HG03045 (cell line): Measurements from ENCODE around the gene MBD3.
"Not testable (repeated sequence)": the region's sequence is repeated elsewhere in the genome, so short reads cannot be mapped to it uniquely, and the experiment has no call there.

Experiments used
- ATAC-seq: cut with Tn5 transposase; IDR thresholded peaks from one replicate; pipeline ENCODE4 v1.9.1; 2021; ENCODE audit warnings: mild to moderate bottlenecking, moderate library complexity; ENCODE audit not compliant: unreplicated experiment

MBD3 gene

GRCh38 chr19:1551068-1552040 lies 41.3 kb downstream of the MBD3 start:
- ATAC-seq, result no peak

DNA sequence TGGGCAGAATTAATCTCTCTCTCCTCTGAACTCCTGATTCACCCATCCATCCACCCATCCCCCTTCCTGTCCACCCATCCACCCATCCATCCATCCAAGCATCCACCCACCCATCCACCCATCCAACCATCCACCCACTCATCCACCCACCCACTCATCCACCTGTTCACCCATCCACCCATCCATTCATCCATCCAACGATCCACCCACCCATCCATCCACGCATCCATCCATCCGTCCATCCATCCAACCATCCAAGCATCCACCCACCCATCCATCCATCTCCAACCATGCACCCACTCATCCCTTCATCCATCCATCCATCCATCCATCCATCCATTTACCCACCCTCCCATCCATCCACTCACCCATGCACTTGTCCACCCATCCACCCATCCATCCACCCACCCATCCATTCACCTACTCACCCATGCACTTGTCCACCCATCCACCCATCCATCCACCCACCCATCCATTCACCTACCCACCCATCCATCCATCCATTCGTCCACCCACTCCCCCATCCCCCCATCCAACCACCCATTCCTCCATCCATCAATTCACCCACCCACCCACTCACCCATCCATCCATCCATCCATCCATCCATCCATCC lies 43.2 kb downstream of the MBD3 start:
- ATAC-seq, result no peak

- ATAC-seq, result no peak
Observed at GRCh38 chr19:1540365-1540925, 52.2 kb downstream of the MBD3 start.

DNA sequence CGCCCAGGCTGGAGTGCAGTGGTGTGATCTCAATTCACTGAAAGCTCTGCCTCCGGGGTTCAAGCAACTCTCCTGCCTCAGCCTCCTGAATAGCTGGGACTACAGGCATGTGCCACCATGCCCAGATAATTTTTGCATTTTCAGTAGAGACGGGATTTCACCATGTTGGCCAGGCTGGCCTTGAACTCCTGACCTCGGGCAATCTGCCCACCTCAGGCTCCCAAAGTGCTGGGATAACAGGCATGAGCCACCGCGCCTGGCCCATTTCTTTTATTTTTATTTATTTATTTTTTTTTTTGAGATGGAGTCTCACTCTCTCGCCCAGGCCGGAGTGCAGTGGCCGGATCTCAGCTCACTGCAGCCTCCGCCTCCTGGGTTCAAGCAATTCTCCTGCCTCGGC lies 52.9 kb downstream of the MBD3 start:
- ATAC-seq, result not testable (repeated sequence)

GRCh38 chr19:1538978-1539377 lies 53.7 kb downstream of the MBD3 start:
- no peak for ATAC-seq

DNA sequence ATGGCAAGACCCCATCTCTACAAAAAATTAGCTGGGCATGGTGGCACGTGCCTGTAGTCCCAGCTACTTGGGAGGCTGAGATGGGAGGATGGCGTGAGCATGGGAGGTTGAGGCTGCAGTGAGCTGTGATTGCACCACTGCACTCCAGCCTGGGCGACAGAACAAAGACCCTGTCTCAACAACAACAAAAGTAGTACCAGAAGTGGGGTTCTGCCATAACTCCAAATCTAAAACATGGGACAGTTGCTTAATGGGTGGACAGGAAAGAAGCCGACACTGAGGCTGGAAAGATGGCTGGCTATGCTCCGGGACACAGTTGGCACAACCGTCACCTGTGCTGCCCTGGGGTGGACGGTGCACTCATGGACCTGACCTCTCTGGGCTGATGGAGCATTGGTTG lies 57.0 kb downstream of the MBD3 start:
- ATAC-seq, result not testable (repeated sequence)

GRCh38 chr19:1534972-1535371 lies 57.7 kb downstream of the MBD3 start:
- ATAC-seq, result no peak

GRCh38 chr19:1533510-1534150 lies 59.0 kb downstream of the MBD3 start:
- no peak for ATAC-seq

GRCh38 chr19:1532003-1532402 lies 60.7 kb downstream of the MBD3 start:
- ATAC-seq, result no peak

- ATAC-seq, result no peak
Observed at GRCh38 chr19:1531587-1531986, 61.1 kb downstream of the MBD3 start.

- not testable (repeated sequence) for ATAC-seq
Observed at GRCh38 chr19:1530856-1531255, 61.8 kb downstream of the MBD3 start.

GRCh38 chr19:1529430-1529816 lies 63.2 kb downstream of the MBD3 start:
- no peak for ATAC-seq

DNA sequence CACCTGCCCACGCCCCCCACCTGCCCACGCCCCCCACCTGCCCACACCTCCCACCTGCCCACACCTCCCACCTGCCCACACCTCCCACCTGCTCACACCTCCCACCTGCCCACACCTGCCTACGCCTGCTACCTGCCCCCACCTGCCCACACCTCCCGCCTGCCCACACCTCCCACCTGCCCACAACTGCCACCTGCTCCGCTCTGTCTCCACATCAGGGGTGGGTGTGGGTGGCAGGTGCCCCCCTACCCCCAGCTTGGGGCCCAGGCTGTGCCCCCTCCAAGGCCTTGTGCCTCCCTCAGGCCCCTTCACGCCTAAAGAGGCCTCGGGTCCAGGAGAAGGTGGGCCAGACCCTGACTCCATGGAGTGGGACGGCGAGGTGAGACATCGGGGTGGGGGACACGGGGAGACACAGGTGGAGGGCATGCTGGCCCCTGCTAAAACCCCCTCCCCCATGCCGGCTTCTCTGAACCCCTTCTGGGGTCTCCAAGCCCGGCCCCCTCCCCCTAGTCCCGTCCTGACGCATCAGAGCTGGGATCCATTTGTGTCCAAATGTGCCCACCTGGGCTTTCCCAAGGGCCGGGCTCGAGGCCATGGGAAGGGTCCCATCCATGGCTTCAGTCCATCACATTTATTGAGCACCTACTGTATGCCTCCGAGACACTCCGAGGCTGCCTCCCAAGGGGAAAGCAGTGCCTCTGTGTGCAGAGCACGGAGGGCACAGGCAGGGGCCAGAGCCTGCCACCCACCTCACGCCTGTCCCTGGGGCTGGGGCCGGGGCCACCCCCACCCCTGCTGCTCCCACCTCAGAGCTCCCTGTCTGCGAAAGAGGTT lies 63.9 kb downstream of the MBD3 start:
- ATAC-seq, result no peak

DNA sequence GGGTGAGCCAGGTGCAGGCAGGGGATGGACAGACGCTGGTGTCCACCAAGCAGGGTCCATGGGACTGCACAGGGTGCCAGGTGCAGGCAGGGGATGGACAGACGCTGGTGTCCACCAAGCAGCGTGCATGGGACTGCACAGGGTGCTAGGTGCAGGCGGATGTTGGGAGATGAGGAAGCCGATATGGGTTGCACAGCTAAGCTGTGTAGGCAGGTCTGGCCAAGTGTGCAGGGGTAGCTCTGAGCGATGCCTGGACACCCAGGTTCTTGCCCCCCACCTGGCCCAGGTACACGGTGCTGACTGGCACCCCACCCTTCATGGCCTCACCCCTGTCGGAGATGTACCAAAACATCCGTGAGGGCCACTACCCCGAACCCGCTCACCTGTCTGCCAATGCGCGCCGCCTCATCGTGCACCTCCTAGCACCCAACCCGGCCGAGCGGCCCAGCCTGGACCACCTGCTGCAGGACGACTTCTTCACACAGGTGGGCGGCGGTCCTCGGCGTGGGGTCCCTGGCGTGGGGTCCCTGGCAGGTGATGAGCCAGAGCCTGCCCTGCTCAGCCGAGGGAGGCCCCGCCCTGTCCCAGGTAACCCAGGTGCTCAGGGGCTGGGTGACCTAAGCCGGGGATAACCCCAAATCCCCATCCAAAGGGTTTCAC lies 64.9 kb downstream of the MBD3 start:
- ATAC-seq, result no peak

DNA sequence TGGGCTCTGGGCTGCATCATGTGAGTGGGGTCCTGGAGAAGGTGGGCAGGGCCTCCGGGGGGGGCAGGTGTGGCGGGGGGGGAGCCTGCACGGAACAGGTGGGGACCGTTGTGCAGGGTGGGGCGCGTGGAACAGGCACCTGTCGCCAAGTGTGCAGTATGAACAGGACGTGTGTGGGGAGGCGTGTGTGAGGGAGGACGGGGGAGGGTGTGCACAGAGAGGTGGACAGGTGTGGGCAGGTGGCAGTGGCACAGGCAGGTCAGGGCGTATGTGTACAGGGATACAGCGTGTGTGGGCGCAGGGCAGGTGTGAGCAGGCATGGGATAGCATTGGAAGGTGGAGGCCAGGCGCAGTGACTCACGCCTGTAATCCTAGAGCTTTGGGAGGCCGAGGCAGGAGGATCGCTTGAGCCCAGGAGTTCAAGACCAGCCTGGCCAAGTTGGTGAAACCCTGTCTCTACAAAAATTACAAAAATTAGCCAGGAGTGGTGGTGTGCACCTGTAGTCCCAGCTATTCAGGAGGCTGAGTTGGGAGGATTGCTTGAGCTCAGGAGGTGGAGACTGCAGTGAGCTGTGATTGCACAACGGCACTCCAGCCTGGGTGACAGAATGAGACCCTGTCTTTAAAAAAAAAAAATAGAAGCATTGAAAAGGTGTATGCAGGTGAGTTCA lies 65.6 kb downstream of the MBD3 start:
- ATAC-seq, result no peak

GRCh38 chr19:1526066-1526778 lies 66.4 kb downstream of the MBD3 start:
- ATAC-seq, result no peak

- no peak for ATAC-seq
Observed at GRCh38 chr19:1525343-1525742, 67.3 kb downstream of the MBD3 start.

- ATAC-seq, result no peak
Observed at GRCh38 chr19:1524972-1525325, 67.7 kb downstream of the MBD3 start.
